ENCODE data around the gene RGS19.

The RGS19 gene

DNA sequence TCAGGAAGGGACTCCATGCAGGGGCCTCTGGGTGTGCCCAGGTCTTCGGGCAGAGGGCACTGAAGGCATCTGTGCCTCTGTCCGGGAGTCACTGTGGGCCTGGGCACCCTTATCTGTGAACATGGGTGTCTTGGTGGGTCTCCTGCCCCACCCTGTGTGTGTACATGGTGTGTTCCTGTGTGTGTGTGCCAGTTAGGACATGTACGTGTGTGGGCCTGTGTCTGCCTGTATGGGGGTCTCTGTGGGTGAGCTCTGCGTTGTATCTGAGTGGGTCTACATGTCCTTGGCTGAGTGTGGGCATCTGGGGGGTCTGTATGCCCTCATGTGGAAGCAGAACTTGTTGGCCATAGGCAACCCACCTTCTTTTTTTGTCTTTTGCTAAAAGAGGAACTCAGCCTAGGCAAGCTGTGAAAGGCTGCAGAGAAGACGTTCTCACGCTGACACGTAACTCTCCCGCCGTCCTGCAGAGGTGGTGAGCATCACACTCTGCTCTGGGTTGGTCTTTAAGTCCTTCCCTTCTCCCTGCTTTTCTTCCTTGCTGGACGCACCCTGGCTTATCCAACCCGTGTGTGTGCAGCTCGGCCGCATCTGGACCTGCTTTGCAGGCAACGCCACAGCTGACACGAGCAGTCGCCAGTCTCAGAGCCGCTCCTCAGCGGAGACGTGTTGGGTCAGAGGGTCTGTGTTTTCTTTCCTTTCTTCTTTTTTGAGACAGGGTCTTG lies 28.6 kb upstream of the RGS19 start:
- no peak for DNase-seq

DNA sequence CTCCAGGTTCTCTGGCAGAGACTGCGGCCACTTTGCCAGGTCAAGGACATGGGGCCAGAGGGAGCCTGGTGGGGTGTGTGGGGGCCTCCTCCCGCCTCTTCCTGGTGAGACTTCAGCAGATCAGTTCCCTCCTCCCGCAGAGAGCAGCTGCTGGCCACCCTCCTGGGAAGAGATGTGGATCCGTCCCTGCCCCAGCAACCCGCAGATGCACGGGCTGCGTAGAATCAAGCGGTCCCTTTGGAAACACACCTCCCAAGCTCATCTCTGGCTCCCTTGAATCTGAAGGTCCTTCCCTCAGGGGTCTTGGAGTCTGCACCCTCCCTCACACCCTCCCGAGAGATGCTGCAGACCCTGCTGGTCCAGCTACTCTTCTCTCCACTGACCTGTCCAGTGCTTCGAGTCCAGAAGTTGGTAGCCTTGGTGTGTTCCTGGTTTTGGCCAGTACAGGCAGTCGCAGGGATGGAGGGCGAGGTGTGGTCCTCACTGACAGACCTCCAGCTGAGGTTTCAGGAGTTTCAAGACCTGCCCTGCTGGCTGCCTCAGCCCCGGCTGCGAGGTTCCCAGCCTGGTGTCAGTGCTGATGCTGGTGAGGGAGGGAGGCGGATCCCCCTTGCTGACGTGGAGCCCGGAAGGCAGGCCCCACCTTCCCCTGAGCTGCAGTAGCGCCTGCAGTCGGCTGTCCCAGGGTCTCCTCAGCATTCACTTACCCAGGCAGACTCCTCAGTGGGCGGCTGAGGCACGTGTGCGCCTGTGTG lies 27.8 kb upstream of the RGS19 start, which contains the start of gene NPBWR2:
Gene NPBWR2, minus strand, starts transcription at position 585 of the 755 bp plus-strand sequence. CDS start 734 bp downstream, outside the sequence.
- DNase-seq, result no peak

DNA sequence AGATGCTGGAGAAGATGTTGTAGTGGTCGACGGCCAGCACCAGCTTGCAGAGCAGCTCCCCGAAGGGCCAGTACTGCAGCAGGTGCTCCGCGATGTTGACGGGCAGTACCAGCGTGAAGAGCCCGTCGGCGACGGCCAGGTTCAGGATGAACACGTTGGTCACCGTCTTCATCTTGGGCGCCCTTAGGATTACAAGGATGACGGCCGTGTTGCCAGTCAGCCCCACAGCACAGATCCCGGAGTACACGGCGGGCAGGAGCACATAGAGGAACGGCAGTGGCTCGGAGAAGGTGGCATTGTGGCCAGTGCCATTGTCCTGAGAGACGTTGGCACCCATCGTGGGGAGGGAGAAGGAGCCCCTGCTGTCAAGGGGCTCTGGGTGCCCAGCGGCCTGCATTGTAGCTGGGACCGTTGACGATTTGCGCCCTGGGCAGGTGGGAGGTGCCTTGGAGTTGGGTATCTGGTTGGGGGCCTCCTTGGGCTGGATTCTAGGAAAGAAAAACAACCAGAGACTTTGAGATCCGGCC lies 27.2 kb upstream of the RGS19 start:
- no peak for DNase-seq

DNA sequence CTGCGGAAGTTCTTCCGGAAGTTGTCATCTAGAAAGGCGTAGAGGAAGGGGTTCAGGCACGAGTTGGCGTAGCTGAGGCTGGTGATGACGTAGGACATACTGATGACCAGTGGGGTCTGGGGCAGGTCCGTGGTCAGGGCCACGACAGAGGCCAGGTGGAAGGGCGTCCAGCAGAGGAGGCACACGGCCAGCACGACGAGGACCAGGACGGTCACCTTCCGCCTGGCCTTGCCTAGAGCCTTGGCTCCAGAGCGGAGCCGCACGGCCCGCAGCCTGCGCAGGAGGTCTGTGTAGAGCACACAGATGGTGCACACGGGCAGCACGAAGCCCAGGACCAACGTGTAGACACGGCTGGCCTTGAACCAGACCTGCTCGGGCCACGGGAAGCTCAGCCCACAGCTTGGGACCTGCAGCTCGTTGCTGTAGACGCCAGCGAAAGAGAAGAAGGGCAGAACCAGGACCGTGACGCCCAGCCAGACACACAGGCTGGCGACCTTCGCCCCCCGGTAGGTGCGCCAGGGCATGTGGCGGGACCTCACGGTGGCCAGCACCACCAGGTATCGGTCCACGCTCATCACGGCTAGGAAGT lies 26.6 kb upstream of the RGS19 start:
- no peak for DNase-seq

DNA sequence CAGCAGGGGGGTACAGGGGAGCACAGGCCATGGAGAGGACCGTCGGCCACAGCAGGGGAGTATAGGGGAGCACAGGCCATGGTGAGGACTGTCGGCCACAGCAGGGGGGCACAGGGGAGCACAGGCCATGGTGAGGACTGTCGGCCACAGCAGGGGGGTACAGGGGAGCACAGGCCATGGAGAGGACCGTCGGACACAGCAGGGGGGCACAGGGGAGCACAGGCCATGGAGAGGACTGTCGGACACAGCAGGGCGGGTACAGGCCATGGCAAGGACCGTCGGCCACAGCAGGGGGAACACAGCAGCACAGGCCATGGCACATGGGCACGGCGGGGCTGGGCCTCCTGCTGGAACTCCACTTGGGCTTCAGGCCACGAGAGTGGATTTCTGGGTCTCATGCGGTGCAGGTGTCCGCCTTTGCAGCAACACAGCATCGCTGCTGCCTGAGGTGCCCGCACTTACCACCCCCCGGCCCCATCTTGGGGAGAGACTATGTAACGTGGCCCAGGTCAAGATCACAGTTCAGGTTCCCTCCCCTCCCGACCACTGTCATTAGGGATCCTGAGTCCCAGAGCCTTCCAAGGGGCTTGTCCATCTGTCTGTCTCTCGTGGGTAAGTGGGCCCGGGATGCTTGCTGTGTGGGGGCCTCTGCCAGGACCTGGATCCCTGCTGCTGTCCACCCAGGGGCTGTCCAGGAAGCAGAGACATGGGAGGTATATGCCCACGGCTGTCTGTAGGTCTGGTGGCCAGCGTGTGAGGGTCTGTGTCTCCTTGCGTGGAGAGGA lies 25.5 kb upstream of the RGS19 start:
- no peak for DNase-seq

DNA sequence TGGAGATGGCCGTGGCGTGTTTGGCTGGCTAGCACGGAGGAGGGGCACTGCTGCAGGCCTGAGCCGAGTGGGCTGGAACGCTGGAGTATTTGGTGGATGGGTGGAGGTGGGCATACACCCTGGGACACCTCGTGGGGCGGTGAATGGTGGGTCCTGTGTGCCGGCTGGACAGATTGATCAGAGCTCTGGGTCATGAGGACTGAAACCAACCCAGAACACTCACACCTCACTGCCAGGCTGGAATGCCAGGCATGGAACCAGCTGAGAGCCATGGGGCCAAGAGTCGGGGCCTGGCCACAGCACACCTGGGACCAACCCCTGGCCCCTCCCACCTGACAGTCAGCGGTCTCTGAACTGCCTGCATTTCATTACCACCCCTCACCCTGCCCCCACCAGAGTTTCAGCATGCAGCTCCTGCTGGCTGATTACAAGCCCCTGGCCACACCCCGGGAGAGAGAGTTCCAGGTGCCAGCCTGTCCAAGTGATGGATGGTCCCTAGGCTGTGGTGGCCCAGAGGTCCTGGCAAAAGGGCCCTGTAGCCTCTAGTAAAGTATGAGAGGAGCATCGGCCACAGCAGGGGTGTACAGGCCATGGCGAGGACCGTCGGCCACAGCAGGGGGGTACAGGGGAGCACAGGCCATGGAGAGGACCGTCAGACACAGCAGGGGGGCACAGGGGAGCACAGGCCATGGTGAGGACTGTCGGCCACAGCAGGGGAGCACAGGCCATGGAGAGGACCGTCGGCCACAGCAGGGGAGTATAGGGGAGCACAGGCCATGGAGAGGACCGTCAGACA lies 24.8 kb upstream of the RGS19 start:
- no peak for DNase-seq

DNA sequence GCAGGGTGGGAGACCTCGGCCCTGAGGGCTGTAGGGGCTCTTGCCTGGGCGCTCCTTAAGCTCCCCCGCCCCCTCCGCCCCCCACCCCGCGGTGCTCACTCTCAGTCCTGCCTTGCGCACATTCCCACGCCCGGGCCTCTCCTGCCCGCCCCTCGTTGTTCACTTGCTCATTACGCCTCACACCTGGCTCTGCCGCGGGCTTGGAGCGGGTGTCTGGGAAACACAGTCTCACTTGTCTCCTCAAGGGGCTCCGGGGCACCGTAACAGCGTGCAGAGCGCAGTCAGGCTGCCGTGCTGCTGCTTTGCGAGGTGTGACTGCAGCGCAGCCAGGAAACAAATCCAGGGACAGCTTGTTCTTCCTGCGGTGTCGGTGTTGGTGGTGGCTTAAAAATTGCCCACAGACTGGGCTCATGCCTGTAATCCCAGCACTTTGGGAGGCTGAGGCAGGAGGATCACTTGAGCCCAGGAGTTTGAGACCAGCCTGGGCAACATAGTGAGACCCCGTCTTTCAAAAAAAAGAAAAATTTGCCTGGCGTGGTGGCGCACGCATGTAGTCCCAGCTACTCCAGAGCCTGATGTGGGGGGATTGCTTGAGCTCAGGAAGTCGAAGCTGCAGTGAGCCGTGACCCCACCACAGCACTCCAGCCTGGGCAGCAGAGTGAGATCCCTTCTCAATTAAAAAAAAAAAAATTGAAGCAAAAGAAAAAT lies 23.5 kb upstream of the RGS19 start:
- DNase-seq, result no peak

DNA sequence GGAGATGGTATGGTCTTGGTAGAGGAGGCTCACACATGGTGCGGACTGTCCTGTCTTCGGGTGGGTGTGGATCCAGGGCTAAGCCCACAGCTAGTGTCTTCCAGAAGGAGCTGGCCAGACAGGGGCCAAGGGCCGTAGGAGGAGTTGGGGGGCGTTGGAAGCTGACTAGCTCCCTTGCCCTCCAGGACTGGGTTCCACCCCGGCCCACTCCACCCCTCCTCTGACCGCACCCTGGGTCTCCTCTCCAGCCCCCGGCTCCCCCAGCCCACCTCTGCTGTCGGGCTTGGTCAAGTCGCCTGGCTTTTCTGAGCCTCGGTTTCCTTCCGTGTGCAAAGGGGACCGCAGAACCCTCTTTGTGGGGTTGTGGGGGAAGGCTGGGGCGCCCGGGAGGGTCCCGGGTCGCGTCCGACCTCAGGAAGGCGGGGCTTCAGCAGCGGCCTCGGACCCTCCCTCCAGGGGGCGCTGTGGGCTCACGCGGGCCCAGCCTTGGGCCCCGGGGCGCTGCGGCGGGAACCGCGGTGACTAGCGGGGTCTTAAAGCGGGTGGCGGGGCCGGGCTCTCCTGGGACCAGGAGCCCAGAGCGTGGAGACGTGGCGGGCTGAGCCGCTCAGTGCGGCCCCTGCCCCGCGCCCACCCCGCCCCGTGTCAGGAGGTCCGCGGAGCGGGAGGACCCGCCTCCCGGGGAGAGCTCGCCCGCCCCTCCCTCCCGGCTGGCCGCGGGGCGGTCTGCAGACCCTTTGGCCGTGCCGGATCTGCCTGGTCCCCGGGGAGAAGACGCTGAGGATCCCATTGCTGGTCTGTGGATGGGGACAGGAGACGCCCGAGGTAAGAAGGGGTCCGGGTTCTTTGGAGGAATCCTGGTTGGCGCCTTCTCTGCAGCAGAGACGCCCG lies 22.7 kb upstream of the RGS19 start:
- peak; percentile 48 for DNase-seq

DNA sequence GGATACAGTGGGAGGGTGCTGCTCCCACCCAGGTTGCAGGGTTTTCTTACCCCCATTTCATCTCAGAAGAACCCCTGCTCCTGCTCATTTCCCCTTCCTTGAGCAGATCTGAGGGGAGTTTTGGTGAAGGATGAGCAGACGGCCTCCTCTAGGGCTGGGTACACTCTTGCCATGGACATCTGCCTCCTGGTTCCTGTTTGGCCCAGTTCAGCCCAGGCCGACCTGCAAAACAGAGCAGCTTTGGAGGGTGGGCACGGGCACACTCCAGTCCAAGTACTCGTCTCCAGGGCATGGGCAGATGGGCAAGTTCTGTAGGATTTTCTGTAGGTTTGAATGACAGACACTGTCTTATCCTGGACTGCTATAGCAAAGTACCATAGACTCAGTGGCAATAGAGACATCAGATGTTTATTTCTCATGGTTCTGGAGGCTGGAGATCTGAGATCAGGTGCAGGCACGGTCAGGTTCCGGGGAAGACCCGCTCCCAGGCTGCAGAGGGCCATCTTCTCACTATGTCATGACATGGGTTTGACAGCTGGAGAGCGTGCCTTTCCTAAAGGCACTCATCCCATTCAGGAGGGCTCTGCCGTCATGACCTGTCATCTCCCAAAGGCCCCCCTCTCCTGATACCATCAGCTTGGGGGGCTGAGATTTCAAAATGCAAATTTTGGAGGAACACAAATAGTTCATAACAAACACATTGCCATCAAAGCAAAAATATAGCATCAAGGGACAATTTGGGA lies 21.8 kb upstream of the RGS19 start:
- DNase-seq, result no peak

DNA sequence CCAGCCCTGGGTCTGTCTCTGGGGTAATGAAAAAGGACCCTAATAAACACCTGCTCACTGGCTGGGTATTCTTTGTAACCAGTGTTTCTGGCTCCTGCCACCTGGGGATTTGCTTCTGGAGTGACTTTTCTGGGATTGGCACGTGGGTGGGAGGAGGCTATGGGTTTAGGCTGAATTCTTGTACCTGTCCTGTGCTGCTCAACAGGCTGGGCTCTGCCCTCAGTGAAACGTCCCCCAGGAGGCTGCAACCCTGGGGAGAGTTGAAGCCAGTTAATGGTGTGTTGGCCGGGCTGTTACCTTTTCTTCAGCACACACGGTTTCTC lies 21.2 kb upstream of the RGS19 start:
- no peak for DNase-seq

DNA sequence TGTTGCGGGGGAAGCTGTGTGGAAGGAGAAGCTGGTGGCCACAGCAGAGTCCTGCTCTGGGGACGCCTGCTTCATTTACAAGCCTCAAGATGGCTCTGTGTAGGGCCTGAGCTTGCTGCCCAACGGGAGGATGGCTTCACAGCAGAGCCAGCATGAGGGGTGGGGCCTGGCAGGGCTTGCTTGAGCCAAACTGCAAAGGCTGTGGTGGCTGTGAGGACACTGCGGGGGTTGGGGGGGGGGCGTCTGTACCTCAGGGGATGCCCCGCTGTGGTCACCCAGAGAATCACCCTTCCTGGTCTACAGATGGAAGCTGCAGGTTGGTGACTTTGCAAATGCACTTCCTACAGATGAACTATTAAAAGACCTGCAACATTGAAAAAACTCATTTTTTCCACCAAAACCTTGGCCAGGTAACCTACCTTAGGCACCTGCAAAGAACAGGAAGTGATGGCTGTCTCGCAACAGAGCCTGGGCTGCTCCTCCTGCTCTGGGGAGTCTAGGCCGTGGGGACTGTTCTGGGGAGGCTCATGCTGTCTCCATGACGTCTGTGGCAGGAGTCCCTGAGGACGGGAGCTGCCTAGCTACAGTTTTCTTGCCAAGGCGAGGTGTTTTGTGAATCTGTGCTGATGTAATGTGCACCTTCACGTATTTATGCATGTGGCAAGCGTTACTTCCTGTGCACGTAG lies 20.7 kb upstream of the RGS19 start:
- DNase-seq, result no peak

DNA sequence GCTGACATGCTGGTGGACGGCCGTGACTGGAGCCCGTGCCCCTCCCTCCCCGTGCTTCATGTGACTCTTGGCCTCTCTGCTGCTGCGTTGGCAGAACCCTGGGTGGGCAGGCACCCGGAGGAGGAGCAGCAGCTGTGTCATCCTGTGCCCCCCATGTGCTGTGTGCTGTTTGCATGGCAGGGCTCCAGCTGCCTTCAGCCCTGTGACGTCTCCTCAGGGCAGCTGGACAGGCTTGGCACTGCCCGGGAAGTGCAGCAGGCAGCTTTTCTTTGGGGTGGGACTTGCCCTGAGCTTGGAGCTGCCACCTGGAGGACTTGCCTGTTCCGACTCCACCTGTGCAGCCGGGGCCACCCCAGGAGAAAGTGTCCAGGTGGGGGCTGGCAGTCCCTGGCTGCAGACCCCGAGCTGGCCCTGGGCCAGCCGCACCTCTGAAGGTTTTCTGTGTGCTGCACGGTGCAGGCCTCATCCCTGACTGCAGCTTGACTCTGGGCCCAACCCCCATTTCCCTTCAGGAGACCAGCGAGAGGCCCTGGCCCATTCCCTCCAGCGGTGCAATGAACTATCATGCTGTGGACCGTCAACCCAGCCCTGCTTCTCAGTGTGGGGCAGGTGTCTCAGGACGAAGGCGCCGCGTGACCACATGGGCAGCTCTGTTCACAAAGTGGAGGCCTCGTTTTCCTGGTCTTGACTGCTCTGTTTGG lies 19.9 kb upstream of the RGS19 start:
- no peak for DNase-seq

DNA sequence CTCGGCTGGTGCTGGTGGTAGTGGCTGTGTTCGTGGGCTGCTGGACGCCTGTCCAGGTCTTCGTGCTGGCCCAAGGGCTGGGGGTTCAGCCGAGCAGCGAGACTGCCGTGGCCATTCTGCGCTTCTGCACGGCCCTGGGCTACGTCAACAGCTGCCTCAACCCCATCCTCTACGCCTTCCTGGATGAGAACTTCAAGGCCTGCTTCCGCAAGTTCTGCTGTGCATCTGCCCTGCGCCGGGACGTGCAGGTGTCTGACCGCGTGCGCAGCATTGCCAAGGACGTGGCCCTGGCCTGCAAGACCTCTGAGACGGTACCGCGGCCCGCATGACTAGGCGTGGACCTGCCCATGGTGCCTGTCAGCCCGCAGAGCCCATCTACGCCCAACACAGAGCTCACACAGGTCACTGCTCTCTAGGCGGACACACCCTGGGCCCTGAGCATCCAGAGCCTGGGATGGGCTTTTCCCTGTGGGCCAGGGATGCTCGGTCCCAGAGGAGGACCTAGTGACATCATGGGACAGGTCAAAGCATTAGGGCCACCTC lies 19.2 kb upstream of the RGS19 start:
- DNase-seq, result no peak

DNA sequence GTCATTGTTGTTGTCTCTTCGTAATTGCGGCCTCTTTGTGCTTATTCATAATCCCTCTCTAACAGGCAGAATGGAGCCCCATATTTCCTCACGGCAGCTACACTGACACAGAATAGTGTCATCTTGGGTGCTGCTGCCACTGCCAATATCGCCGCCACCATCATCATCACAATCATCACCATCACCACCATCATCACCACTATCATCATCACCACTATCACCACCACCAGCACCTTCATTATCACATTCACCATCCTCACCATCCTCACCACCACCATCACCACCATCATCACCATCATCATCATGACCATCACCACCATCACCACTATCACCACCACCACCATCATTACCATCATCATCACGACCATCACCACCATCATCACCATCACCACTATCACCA lies 17.2 kb upstream of the RGS19 start:
- DNase-seq, result no peak

DNA sequence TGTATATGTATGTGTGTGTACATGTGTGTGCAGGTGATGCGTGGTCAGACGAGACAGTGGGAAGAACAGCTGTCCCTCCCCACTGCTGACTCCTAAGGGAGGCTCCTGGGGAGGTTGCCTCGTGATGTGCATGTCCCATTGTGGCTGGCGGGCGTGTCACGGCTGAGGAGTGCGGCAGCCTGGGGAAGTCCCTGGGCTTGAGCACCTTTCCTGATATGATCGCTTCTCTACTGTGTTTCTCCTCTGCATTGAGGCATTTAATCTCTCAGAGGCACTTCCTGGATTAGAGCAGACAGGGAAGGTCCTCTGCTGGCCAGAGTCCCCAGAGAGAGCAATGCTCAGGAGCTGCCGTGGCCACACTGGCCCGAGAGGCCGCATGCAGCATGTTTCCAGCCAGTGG lies 16.6 kb upstream of the RGS19 start:
- no peak for DNase-seq

DNA sequence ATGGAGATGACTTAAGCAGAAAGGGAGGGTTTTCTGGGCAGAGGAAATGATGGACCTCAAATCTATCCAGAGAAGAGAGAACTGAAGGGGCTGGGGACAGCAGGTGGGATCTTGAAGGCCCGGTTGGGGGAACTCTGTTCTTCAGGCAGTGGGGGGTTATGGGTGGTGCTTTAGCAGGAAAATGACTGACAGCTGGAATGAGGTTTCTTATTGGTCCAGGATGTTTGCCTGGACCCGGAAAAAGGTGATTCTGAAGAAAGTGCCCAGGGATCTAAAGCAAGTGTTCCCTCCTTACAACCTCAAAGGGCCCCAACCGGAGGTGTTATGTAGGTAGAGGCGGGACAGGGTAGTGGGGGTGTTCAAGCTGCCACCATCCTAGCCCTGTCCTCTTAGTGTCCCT lies 16.1 kb upstream of the RGS19 start:
- no peak for DNase-seq

DNA sequence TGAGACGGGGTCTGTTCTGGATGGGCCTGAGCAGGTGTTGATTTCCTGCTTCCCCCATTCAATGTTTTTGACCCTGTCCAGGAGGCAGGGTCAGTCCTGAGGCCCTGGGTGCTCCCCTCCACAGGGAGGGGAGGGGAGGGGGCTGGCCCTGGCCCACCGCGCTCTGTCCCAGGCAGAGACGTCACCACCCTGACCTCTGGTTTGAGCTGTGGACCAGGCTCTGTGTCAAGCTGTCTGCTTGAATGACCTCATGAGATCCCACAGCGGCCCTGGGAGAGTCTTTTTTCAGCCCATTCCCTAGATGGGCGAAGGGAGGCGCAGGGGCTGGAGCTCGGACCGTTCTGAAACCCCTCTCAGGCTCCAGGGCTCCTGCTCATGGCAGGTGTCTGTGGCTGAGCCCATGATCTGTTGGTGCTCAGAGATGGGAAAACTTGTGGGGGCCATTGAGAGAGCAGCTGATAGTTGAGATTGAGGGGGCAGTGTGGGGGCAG lies 13.7 kb upstream of the RGS19 start:
- no peak for DNase-seq

Data from activated CD4-positive, alpha-beta T cell treated with anti-CD3 and anti-CD28 coated beads for 1 hour (primary cell).